NCI-H1436 (cell line): Measurements from ENCODE around the gene TIGD6.
"Not testable (repeated sequence)": the region's sequence is repeated elsewhere in the genome, so short reads cannot be mapped to it uniquely, and the experiment has no call there.

ENCODE experiments used
- DNase-seq: peaks from one replicate; lab custom pipeline; 2025; lab: John Stamatoyannopoulos, UW

Gene TIGD6

DNA sequence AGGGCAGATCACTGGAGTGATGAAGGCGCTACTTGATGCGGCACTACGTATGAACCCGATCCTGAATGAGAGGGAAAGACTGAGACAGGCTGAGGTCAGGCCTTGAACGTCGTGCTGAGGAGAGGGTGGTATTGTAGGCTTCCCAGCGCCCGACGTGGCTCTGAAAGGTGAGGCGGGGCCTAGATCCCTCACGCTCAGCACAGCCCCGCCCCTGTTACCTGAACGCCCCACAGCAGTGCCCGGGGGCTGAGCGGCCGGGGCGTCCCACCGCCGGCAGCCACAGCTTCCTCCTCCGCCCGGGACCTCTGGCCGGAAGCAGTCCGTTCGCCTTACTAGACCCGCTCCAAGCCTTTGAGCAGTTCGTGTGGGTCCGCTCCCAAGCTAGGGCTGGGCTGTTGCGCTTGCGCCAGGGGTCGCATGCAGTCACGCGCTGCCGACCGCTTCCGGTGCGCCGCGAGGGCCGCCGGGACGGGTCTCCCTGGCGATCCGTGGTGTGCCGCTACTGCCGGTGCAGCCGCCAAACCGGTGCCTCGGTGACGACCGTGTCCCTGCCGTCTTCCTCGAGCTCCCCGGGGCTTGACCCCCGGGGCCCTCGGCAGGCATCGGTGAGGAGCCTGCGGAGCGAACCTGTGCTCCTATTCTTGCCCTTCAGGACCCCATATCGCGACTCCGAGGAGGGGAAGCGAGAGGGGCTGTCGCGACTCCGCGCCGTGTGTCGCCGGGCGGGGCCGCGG is at the start of gene TIGD6, which contains the start of gene HMGXB3:
Gene TIGD6, minus strand, starts transcription at position 399 of the 734 bp plus-strand sequence. CDS start 4,306 bp downstream, outside the sequence.
Gene HMGXB3, plus strand, starts transcription at position 484 of the 734 bp plus-strand sequence. CDS start 4,114 bp downstream, outside the sequence.
- DNase-seq: peak; percentile 88

DNA sequence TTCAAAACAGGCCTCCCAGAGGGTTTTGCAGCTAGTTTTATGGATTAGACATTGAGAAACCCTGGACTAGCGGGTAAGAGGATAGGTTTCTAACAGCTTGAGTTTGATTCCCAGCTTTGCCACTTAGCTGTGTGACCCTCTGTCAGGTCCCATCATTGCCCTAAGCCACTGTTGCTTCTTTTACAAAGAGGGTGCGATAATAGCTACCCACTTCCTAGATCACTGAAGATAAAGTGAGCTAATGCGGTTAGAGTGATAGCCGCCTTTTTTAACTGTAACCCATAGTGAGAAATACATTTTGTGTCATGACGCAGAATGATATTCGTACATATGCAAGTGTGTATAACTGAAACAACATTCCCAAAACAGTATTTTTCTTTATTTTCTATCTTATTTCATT is 45.6 kb upstream of the TIGD6 start:
- DNase-seq: no peak

DNA sequence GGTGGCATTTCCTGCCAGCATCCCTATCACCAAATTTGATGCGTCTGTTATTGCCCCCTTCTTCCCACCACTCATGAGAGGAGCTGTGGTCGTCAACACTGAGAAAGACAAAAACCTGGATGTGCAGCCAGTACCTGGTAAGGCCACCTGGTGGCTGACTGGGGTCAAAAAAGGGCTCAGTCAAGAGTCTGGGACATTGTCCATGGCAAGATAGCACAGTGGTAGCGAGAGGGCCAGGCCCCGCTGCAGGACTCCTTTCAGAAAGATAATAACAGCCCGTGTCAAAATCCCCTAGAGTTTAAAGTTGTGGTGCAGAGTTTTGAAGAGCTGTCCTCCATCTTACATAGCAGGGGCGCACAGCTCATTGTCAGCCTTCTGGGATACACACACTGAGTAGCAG is 45.1 kb upstream of the TIGD6 start:
- no peak for DNase-seq

DNA sequence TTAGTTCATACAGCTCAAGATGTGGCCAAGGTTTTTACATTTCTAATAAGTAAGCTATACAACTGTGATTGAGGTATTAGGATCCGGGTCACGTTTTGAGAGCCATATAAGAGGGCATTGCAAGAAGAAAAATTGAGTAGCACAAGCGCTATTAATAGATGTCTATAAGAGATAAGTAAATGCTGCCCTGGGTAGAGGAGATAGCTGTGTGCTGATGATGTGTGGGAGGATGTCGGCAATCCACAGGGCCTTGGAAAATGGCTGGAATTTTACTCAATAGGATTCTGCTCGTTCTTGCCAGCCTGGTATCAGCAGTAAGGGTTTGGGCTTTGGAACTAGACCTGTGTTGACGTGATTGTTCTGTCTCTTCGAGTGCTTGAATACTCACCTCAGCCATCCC is 44.3 kb upstream of the TIGD6 start:
- no peak for DNase-seq

DNA sequence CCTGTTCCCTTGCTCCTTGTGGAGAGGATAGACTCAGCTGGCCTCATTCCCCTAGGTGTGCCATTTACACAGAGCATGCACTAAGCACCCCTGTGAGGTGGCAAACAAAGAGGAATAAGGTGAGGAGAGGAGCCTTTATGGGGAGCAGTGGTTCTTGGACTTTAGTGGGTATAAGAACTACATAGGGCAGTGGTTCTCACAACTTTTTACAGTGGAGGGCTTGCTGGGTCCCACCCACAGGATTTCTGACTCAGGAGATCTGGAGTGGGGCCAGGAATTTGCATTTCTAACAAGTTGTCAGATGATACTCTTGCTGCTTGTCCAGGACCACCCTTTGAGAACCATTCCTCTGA is 43.9 kb upstream of the TIGD6 start:
- no peak for DNase-seq

DNA sequence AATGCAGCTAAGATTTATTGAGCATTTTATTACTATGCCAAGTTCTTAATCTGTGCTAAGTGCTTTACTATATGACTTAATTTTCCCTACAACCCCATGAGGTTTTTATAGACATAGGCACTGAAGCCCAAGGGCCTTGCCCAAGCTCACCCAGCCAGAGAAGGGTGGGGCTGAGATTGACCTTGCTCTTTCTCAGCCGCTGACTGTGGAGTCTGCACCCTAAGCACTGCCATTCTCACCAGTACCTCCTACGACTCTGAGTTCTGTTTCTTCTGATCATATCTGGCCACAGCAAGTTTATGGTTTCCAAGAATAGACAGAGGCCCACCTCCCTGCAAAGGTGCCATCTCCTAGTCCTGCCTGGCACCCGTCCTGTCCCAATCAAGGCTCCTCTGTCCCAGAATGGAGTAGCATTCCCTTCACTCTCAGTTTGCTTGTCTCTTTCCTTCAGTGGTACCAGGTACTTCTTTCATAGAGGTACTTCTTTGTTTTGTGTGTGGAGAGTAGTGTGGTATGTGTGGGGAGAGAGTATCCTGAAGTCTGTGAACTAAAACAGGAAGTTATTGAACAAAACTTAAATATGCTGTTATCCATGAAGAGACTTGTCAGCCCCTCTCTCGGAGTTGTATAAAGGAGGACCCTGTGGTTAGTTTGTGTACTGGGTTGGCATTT is 43.3 kb upstream of the TIGD6 start:
- DNase-seq: no peak

DNA sequence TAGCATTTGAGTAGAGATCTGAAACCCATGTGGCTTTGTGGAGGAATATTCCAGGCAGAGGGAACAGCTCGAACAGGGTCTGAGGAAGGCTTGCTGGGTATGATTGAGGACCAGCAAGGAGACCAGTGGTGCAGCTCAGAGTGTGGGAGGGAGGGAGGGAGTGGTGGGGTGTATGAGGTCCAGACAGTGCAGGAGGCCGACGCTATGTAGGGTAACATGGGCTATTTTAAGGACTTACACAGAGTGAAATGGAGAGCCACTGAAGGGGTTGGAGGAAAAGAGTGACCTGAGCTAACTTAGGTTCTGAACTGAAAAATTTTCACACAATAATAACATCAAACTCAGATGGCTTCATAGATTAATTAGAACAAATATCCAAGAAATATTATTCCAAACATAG is 42.0 kb upstream of the TIGD6 start:
- DNase-seq: no peak

DNA sequence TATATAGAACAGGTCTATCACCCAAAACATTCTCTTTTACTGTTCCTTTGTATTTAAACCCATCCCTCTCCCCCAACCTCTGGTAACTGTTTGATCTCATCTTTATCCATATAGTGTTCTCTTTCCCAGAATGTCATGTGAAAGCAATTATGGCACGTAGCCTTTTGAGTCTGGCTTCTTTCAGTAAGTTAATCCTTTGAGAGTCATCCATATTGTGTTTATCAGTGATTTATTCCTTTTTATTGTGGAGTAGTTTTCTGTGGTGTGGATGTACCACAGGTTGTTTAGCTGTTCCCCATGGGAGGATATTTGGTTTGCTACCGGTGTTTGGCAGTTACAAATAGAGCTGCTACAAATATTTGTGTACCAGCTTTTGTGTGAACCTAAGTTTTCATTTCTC is 38.1 kb upstream of the TIGD6 start:
- no peak for DNase-seq

DNA sequence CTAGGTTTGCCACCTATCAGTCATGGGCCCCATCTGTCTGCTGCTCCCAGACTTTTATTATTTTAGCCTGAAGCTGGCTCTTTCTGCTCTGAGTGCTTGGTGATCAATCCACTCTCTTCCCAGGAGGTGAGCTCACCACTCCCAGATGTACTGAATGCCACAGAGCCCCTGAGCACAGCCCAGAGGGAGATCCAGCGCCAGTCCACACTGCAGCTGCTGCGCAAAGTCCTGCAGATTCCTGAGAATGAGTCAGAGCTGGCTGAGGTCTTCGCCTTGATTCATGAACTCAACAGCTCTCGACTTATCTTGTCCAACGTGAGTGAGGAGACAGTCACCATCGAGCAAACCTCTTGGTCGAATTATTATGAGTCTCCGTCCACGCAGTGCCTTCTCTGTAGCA is 36.1 kb upstream of the TIGD6 start:
- no peak for DNase-seq

DNA sequence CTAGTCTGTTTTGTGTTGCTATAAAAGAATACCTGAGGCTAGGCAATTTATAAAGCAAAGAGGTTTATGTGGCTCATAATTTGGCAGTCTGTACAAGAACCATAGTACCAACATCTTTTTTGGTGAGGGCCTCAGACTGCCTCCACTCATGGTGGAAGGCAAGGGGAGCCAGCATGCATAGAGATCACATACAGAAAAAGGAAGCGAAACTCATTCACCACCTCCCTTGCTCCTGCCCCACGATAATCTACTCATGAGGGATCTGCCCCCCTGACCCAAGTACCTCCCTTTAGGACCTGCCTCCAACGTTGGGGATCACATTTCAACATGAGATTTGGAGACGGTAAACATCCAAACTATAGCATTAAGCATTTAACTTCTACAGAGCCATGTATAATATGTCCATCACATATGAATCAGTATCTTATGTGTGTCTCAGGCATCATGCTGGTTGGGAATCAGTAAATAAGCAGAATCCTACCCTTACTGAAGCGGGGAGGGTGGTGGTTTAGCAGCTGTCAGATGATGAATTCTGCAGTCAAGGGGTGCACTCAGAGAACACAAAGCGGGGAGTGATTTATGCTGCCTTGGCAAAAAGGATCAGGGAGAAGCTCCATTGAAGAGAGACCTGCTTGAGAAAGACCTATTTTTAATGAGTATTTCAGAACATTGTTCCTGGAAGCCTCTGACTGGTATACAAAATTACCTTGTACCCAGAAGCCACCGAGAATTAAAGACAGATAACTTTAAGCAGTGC is 34.9 kb upstream of the TIGD6 start:
- DNase-seq: no peak

DNA sequence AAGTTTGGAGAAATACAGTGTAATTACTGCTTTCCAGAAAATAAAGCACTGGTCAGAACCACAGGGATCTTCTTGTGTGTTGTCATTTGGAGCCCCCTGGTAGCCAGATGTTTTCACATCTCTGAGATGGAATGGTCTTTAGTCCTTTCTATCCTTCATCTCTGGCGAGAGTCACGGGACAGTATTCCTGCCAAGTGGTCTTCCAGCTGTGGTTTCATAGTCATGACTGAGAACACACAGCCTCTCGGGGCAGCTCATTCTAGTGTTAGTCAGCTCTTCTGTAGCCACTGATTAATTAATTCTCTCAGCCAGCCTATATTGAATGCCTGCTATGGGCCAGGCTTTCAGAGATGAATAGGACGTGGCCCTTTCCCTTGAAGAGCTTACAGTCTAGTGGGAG is 34.2 kb upstream of the TIGD6 start:
- DNase-seq: no peak

DNA sequence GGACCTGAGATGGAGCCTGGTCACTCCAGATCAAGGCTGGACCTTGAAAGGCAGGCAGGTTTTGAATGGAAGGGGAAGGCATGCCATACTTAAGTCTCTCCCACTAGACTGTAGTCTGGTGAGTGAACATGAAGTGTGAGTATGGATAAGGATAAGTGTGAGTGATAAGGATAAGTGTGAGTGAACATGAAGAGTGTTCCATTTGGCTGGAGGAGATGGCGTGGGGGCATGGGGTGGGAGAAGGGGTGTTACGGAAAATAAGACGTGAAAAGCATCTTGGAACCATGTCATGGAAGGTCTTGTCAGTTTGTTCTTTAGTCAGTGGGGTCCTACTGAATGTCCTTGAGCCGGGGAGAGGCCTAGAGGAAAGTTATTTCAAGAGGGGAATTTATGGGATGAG is 32.9 kb upstream of the TIGD6 start:
- DNase-seq: no peak

DNA sequence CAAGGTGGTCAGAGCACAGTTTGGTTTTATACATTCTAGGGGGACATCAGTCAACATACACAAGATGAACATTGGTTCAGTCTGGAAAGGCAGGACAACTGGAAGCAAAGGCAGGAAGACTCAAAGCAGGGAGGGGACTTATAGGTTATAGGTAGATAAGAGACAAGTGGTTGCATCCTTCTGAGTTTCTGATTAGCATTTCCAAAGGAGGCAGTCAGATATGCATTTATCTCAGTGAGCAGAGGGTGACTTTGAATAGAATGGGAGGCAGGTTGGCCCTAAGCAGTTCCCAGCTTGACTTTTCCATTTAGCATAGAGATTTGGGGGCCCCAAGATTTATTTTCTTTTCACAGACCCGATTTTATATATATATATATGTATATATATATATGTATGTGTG is 27.6 kb upstream of the TIGD6 start:
- not testable (repeated sequence) for DNase-seq

DNA sequence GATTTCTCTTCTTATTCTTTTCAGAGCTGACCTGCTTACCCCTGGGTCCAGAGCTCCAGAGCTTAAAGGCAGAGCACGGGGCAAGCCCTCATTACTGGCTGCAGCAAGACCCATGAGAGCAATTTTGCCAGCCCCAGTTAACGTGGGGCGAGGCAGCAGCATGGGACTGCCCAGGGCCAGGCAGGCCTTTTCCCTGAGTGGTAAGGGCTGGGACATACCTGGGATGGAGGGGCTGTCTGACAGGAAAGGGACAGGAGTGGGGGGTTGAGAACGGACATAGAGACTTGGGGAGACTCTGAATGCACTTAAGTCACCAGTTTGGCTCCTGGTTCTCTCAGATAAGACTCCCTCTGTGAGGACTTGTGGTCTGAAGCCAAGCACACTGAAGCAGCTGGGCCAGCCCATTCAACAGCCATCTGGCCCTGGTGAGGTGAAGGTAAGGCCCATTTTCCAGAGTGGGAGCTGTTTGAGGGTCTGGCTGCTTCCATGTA is 26.3 kb upstream of the TIGD6 start:
- DNase-seq: no peak

DNA sequence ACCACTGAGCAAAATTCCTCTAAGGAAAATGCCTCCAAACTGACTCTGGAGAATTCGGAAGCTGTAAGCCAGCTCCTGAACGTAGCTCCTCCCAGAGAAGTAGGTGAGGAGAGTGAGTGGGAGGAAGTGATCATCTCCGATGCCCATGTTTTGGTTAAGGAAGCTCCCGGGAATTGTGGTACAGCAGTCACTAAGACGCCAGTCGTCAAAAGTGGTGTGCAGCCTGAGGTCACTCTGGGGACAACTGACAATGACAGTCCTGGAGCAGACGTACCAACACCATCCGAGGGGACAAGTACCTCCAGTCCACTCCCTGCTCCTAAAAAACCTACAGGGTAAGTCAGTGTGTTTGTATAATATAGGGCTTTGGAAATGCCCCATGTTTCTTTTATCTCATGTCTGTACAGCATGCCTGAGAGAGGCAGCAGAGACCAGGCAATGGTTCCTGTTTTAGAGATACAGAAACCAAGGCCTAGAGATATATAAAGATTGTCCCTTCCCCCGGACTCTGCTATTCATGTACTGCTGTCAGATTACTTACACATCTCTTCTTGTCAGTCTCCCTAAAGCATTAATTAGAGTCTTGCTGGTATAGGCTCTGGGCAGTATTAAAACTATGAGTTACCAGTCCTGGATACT is 24.0 kb upstream of the TIGD6 start:
- no peak for DNase-seq

DNA sequence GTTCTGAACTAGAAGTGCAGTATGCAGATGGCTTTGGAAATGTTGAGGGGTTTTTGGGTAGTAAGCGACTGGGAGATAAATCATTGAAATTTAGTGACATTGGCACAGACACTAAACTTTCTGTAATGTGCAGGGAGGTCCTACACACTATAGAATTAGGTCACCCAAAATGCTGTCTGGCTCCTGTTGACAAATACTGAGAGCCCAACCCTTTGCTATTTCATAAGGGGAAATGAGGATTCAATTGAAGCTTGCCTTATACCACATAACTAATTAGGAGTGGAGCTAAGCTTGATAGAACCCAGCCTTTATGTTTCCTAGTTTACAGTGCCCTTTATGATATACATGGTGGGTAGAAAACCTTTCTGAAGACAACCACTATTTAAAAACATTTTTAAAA is 22.7 kb upstream of the TIGD6 start:
- DNase-seq: no peak

DNA sequence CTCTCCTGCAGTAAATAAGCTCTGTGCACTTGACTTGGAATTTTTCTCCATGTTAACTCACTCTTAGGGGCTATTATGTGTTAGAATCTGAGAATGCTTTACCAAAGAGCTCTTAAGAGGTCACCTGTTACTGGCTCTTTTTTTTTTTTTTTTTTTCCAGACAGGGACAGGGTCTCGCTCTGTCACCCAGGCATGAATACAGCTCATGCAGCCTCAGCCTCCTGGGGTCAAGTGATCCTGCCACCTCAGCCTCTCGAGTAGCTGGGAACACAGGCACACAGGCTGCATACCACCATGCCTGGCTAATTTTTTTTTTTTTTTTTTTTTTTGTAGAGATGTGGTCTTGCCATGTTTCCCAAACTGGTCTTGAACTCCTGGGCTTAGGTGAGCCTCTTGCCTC is 22.2 kb upstream of the TIGD6 start:
- DNase-seq: no peak

DNA sequence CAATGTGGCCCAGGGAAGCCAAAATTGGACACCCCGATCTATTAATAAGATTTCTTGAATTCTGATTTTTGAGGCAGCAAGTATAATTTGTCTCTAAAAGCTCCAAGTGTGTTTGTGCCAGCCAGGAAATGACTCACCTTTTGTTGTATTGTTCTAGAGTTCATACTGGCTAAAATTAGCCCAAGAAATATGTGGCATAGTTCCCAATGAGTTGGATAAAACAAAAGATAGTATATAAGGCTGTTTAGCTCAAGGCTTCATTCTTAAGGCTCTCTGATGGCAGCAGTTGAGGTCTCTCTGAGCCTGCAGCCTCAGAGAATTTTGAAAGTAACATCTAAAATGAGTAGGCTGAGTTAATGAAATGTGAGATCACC is 21.7 kb upstream of the TIGD6 start:
- DNase-seq: no peak

DNA sequence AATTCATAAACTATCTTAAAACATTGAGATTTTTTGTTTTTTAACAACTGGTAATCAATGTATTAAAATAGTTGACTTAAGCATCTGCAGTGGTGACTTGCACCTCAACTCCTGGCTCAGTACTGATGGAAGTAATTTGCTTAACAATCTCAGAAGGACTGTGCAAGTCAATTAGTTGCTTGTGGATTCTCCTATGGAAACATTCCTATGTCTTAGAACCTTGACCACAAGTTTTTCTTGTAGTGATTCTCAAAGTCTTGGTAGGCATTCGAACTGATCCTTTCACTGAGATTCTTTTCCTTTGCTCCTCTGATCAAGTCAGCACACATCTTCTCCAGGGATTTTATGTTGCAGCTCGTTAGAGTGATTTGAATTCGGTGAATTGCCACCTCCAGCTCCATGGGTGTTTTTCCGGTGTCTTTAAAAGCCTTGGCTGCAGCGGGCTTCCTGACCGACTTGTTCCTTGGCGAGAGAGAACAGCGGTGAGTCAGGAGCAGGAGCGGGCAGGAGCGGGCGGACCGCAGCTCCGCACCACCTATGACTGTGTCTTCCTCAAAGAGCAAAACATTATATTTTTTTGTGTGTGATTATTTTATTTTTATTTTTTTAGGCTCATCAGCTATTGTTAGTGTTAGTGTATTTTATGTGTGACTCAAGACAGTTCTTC is 21.2 kb upstream of the TIGD6 start:
- no peak for DNase-seq

DNA sequence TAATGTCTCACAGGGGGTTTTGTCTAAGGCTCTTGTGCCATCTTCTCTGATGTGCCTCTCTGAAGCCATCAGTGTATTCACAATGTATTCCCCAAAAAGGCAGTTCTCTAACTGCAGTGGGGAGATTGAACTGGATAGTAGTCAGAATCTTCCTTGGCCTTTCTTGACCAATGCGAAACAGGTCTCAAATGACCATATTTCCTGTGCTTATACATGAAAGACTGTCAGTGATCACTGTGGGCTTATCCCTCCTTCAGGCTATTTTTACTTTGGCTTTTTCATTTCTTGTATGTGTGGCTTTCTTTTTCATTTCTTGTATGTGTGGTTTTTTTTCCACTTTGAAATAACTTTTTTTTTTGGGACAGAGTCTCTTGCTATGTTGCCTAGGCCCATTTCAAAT is 19.8 kb upstream of the TIGD6 start:
- no peak for DNase-seq

DNA sequence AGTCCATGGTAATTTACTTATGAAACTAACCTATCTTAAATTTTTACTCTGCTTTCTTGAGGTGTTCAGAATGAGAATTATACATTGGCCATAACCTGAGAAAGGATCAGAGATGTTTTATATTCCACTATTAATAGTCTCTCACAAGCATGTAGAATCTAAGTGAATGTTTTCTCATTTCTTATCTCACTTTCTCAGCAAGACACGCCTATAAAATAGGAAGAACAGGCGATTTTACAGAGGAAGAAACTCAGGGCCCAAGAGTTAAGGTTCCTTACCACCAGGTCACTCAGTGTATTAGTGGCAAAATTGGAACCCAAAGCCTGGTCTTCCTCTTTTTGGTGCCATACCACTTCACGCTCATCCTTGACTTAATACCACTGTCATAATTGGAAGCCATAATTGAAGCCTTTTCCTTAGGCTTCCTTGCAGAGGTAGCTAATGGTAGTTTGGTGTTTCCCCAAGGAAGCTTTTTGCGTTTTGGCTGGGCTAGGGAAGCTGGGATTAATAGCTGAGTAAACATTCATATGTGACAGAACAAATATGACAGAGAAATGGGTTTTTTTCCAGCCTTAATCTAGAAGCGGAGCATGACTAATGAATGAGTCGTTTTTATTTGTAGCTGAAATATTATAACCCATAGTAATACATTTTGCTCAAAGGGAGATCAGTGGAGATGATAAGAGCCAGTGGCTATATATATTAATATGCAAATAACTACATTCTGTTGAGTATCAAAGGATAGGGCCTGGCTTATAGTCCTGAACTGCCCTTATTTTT is 17.0 kb upstream of the TIGD6 start:
- DNase-seq: no peak
